IPS-15b (cell line): ENCODE results near the gene ENTR1.

Experiments
- H3K27me3 ChIP-seq: one replicate; pipeline ENCODE4 v1.6.1; 2013; ENCODE audit warnings: low read length; ENCODE audit not compliant: control insufficient read depth, insufficient read depth
- H3K36me3 ChIP-seq: one replicate; pipeline ENCODE4 v1.6.1; 2013; ENCODE audit warnings: low read length; ENCODE audit not compliant: control insufficient read depth, insufficient read depth
- H3K4me1 ChIP-seq: one replicate; pipeline ENCODE4 v1.6.1; 2013; ENCODE audit warnings: mild to moderate bottlenecking, low read length; ENCODE audit not compliant: control insufficient read depth, insufficient read depth
- H3K4me3 ChIP-seq: one replicate; pipeline ENCODE4 v1.5.1; 2013; ENCODE audit warnings: low read depth, low read length
- H3K9ac ChIP-seq: one replicate; pipeline ENCODE4 v1.6.1; 2013; ENCODE audit warnings: low read depth, mild to moderate bottlenecking, low read length
- H3K9me3 ChIP-seq: one replicate; pipeline ENCODE4 v1.6.1; 2013; ENCODE audit warnings: mild to moderate bottlenecking, low read length; ENCODE audit not compliant: control insufficient read depth, insufficient read depth

ENTR1 gene

GRCh38 chr9:136359774-136360718 is 50.4 kb downstream of the ENTR1 start:
- Histone ChIP-seq H3K36me3 (peaks cover 18% of the 10 kb centered on the region), H3K4me1 (peaks cover 2% of the 10 kb centered on the region), H3K9ac (no peak overlapping the region), H3K9me3 (no peaks in the 10 kb centered on the region), H3K27me3 (no peaks in the 10 kb centered on the region), H3K4me3 (no peak overlapping the region)

GRCh38 chr9:136358888-136359287 is 51.5 kb downstream of the ENTR1 start:
- H3K27me3 ChIP-seq: no peaks in the 10 kb centered on the region
- peaks cover 18% of the 10 kb centered on the region for H3K36me3 ChIP-seq
- H3K4me3 ChIP-seq: no peak overlapping the region
- peaks cover 2% of the 10 kb centered on the region for H3K4me1 ChIP-seq
- H3K9me3 ChIP-seq: no peaks in the 10 kb centered on the region
- H3K9ac ChIP-seq: no peak overlapping the region

- Histone ChIP-seq H3K27me3 (no peaks in the 10 kb centered on the region), H3K9me3 (no peaks in the 10 kb centered on the region), H3K36me3 (peaks cover 18% of the 10 kb centered on the region), H3K9ac (no peak overlapping the region), H3K4me3 (no peak overlapping the region), H3K4me1 (peaks cover 2% of the 10 kb centered on the region)
Measured at GRCh38 chr9:136358016-136358415, 52.4 kb downstream of the ENTR1 start.

- Histone ChIP-seq H3K9me3 (no peaks in the 10 kb centered on the region), H3K4me3 (no peak overlapping the region), H3K9ac (no peak overlapping the region), H3K4me1 (no peaks in the 10 kb centered on the region), H3K36me3 (peaks cover 18% of the 10 kb centered on the region), H3K27me3 (no peaks in the 10 kb centered on the region)
Measured at GRCh38 chr9:136357202-136357725, 53.1 kb downstream of the ENTR1 start.

GRCh38 chr9:136355616-136356557 is 54.5 kb downstream of the ENTR1 start:
- Histone ChIP-seq H3K4me1 (no peaks in the 10 kb centered on the region), H3K9ac (no peak overlapping the region), H3K9me3 (no peaks in the 10 kb centered on the region), H3K4me3 (no peak overlapping the region), H3K36me3 (peaks cover 17% of the 10 kb centered on the region), H3K27me3 (no peaks in the 10 kb centered on the region)

- Histone ChIP-seq H3K4me1 (no peaks in the 10 kb centered on the region), H3K9ac (no peak overlapping the region), H3K9me3 (no peaks in the 10 kb centered on the region), H3K27me3 (no peaks in the 10 kb centered on the region), H3K4me3 (no peak overlapping the region), H3K36me3 (peaks cover 19% of the 10 kb centered on the region)
Measured at GRCh38 chr9:136354592-136355085, 55.8 kb downstream of the ENTR1 start.

- Histone ChIP-seq H3K27me3 (no peaks in the 10 kb centered on the region), H3K4me1 (no peaks in the 10 kb centered on the region), H3K36me3 (peaks cover 19% of the 10 kb centered on the region), H3K9ac (no peak overlapping the region), H3K4me3 (no peak overlapping the region), H3K9me3 (no peaks in the 10 kb centered on the region)
Measured at GRCh38 chr9:136353757-136354488, 56.5 kb downstream of the ENTR1 start.

GRCh38 chr9:136353088-136353487 is 57.3 kb downstream of the ENTR1 start:
- no peaks in the 10 kb centered on the region for H3K9me3 ChIP-seq
- H3K36me3 ChIP-seq: peaks cover 19% of the 10 kb centered on the region

GRCh38 chr9:136352682-136353081 is 57.7 kb downstream of the ENTR1 start:
- H3K27me3 ChIP-seq: no peaks in the 10 kb centered on the region
- H3K36me3 ChIP-seq: peaks cover 16% of the 10 kb centered on the region
- no peaks in the 10 kb centered on the region for H3K4me1 ChIP-seq
- H3K9ac ChIP-seq: no peak overlapping the region
- H3K9me3 ChIP-seq: no peaks in the 10 kb centered on the region
- H3K4me3 ChIP-seq: no peak overlapping the region

More at GRCh38 chr9:136353088-136353487, 57.3 kb downstream of the ENTR1 start:
- no peak overlapping the region for H3K4me3 ChIP-seq
- H3K27me3 ChIP-seq: no peaks in the 10 kb centered on the region
- no peaks in the 10 kb centered on the region for H3K4me1 ChIP-seq
- H3K9ac ChIP-seq: no peak overlapping the region
